Stimulated activated naive CD8-positive, alpha-beta T cell treated with anti-CD3 and anti-CD28 coated beads, Interleukin-15, Interleukin-2, amounts not matched to agents 100 ng/mL and 50 ng/mL, for 24 hours (primary cell): ENCODE data around the gene TULP1.
"Not testable (repeated sequence)": the region's sequence is repeated elsewhere in the genome, so short reads cannot be mapped to it uniquely, and the experiment has no call there.

ENCODE experiments used
- H3K27ac Mint-ChIP-seq: one replicate; pipeline ENCODE4 v1.8.0; 2021; ENCODE audit warnings: mild to moderate bottlenecking, mixed read lengths
- H3K27me3 Mint-ChIP-seq: one replicate; pipeline ENCODE4 v1.8.0; 2021; ENCODE audit warnings: mixed read lengths
- H3K36me3 Mint-ChIP-seq: one replicate; pipeline ENCODE4 v1.8.0; 2021; ENCODE audit warnings: low read depth, mixed read lengths
- H3K4me1 Mint-ChIP-seq: one replicate; pipeline ENCODE4 v1.8.0; 2021; ENCODE audit warnings: low read depth, mixed read lengths
- H3K4me3 Mint-ChIP-seq: one replicate; pipeline ENCODE4 v1.8.0; 2021; ENCODE audit warnings: mild to moderate bottlenecking, mixed read lengths
- H3K9me3 Mint-ChIP-seq: one replicate; pipeline ENCODE4 v1.8.0; 2021; ENCODE audit warnings: mixed read lengths

The TULP1 gene

GRCh38 chr6:35512740-35513139 is at the start of gene TULP1:
Gene TULP1 (minus strand): TSS chr6:35512896. CDS start chr6:35512858, 38 bp downstream.
- Mint-ChIP-seq H3K4me3 (no peak within 1 kb of the TSS), H3K4me1 (peaks cover 3% of the 10 kb centered on the region), H3K27me3 (peaks cover 9% of the 10 kb centered on the region), H3K27ac (no peak within 1 kb of the TSS), H3K36me3 (no peaks in the 10 kb centered on the region), H3K9me3 (no peaks in the 10 kb centered on the region)

- Mint-ChIP-seq H3K4me3 (no peak overlapping the region), H3K4me1 (no peaks in the 10 kb centered on the region), H3K27me3 (peaks cover 9% of the 10 kb centered on the region), H3K9me3 (no peaks in the 10 kb centered on the region), H3K36me3 (peaks cover 4% of the 10 kb centered on the region), H3K27ac (no peak overlapping the region)
Observed at GRCh38 chr6:35562060-35562459, 49.4 kb upstream of the TULP1 start.

GRCh38 chr6:35561113-35561512 is 48.4 kb upstream of the TULP1 start:
- H3K27me3 Mint-ChIP-seq: peaks cover 9% of the 10 kb centered on the region
- H3K9me3 Mint-ChIP-seq: no peaks in the 10 kb centered on the region
- H3K4me3 Mint-ChIP-seq: no peak overlapping the region
- H3K36me3 Mint-ChIP-seq: no peaks in the 10 kb centered on the region
- H3K27ac Mint-ChIP-seq: no peak overlapping the region
- no peaks in the 10 kb centered on the region for H3K4me1 Mint-ChIP-seq

GRCh38 chr6:35558571-35558970 is 45.9 kb upstream of the TULP1 start:
- no peaks in the 10 kb centered on the region for H3K9me3 Mint-ChIP-seq
- no peaks in the 10 kb centered on the region for H3K36me3 Mint-ChIP-seq
- H3K4me3 Mint-ChIP-seq: no peak overlapping the region
- H3K27me3 Mint-ChIP-seq: no peaks in the 10 kb centered on the region
- H3K27ac Mint-ChIP-seq: no peak overlapping the region
- H3K4me1 Mint-ChIP-seq: no peaks in the 10 kb centered on the region

GRCh38 chr6:35557239-35557638 is 44.5 kb upstream of the TULP1 start:
- Mint-ChIP-seq H3K27ac (no peak overlapping the region), H3K27me3 (no peaks in the 10 kb centered on the region), H3K4me1 (no peaks in the 10 kb centered on the region), H3K36me3 (no peaks in the 10 kb centered on the region), H3K4me3 (no peak overlapping the region), H3K9me3 (no peaks in the 10 kb centered on the region)

- H3K9me3 Mint-ChIP-seq: peaks cover 6% of the 10 kb centered on the region
- no peak overlapping the region for H3K27ac Mint-ChIP-seq
- no peaks in the 10 kb centered on the region for H3K4me1 Mint-ChIP-seq
- no peak overlapping the region for H3K4me3 Mint-ChIP-seq
- peaks cover 5% of the 10 kb centered on the region for H3K36me3 Mint-ChIP-seq
- H3K27me3 Mint-ChIP-seq: peaks cover 4% of the 10 kb centered on the region
Observed at GRCh38 chr6:35554811-35555210, 42.1 kb upstream of the TULP1 start.

- Mint-ChIP-seq H3K9me3 (peaks cover 8% of the 10 kb centered on the region), H3K27me3 (peaks cover 4% of the 10 kb centered on the region), H3K27ac (no peak overlapping the region), H3K4me1 (no peaks in the 10 kb centered on the region), H3K36me3 (peaks cover 5% of the 10 kb centered on the region), H3K4me3 (no peak overlapping the region)
Observed at GRCh38 chr6:35553315-35553714, 40.6 kb upstream of the TULP1 start.

GRCh38 chr6:35552285-35552917 is 39.7 kb upstream of the TULP1 start:
- H3K9me3 Mint-ChIP-seq: peaks cover 8% of the 10 kb centered on the region
- peaks cover 5% of the 10 kb centered on the region for H3K36me3 Mint-ChIP-seq
- no peaks in the 10 kb centered on the region for H3K4me1 Mint-ChIP-seq
- H3K4me3 Mint-ChIP-seq: no peak overlapping the region
- no peak overlapping the region for H3K27ac Mint-ChIP-seq
- peaks cover 4% of the 10 kb centered on the region for H3K27me3 Mint-ChIP-seq

GRCh38 chr6:35550437-35550836 is 37.7 kb upstream of the TULP1 start:
- peaks cover 4% of the 10 kb centered on the region for H3K27me3 Mint-ChIP-seq
- H3K36me3 Mint-ChIP-seq: peaks cover 5% of the 10 kb centered on the region
- no peak overlapping the region for H3K27ac Mint-ChIP-seq
- H3K9me3 Mint-ChIP-seq: peaks cover 8% of the 10 kb centered on the region
- no peaks in the 10 kb centered on the region for H3K4me1 Mint-ChIP-seq
- H3K4me3 Mint-ChIP-seq: no peak overlapping the region

GRCh38 chr6:35547676-35548075 is 35.0 kb upstream of the TULP1 start:
- peaks cover 4% of the 10 kb centered on the region for H3K27me3 Mint-ChIP-seq

GRCh38 chr6:35544769-35545361 is 32.2 kb upstream of the TULP1 start:
- H3K27me3 Mint-ChIP-seq: no peaks in the 10 kb centered on the region
- H3K9me3 Mint-ChIP-seq: peaks cover 2% of the 10 kb centered on the region
- no peak overlapping the region for H3K27ac Mint-ChIP-seq
- H3K36me3 Mint-ChIP-seq: no peaks in the 10 kb centered on the region
- no peaks in the 10 kb centered on the region for H3K4me1 Mint-ChIP-seq
- H3K4me3 Mint-ChIP-seq: no peak overlapping the region

More at GRCh38 chr6:35547676-35548075, 35.0 kb upstream of the TULP1 start:
- no peak overlapping the region for H3K27ac Mint-ChIP-seq
- H3K4me1 Mint-ChIP-seq: no peaks in the 10 kb centered on the region
- H3K9me3 Mint-ChIP-seq: peaks cover 8% of the 10 kb centered on the region
- H3K4me3 Mint-ChIP-seq: no peak overlapping the region
- H3K36me3 Mint-ChIP-seq: peaks cover 5% of the 10 kb centered on the region

GRCh38 chr6:35543459-35544193 is 30.9 kb upstream of the TULP1 start:
- no peaks in the 10 kb centered on the region for H3K36me3 Mint-ChIP-seq

GRCh38 chr6:35541836-35542235 is 29.1 kb upstream of the TULP1 start:
- H3K27me3 Mint-ChIP-seq: no peaks in the 10 kb centered on the region
- H3K4me1 Mint-ChIP-seq: no peaks in the 10 kb centered on the region
- H3K4me3 Mint-ChIP-seq: no peak overlapping the region
- H3K27ac Mint-ChIP-seq: no peak overlapping the region
- H3K36me3 Mint-ChIP-seq: no peaks in the 10 kb centered on the region
- no peaks in the 10 kb centered on the region for H3K9me3 Mint-ChIP-seq

More at GRCh38 chr6:35543459-35544193, 30.9 kb upstream of the TULP1 start:
- H3K4me3 Mint-ChIP-seq: no peak overlapping the region
- no peaks in the 10 kb centered on the region for H3K27me3 Mint-ChIP-seq
- no peaks in the 10 kb centered on the region for H3K4me1 Mint-ChIP-seq
- no peak overlapping the region for H3K27ac Mint-ChIP-seq
- H3K9me3 Mint-ChIP-seq: no peaks in the 10 kb centered on the region

- no peaks in the 10 kb centered on the region for H3K4me1 Mint-ChIP-seq
- no peak overlapping the region for H3K27ac Mint-ChIP-seq
- H3K36me3 Mint-ChIP-seq: no peaks in the 10 kb centered on the region
- H3K27me3 Mint-ChIP-seq: peaks cover 10% of the 10 kb centered on the region
- no peak overlapping the region for H3K4me3 Mint-ChIP-seq
- no peaks in the 10 kb centered on the region for H3K9me3 Mint-ChIP-seq
Observed at GRCh38 chr6:35539223-35539622, 26.5 kb upstream of the TULP1 start.

- H3K4me3 Mint-ChIP-seq, H3K4me1 Mint-ChIP-seq, H3K9me3 Mint-ChIP-seq, H3K36me3 Mint-ChIP-seq, H3K27ac Mint-ChIP-seq: not testable (repeated sequence)
- peaks cover 12% of the 10 kb centered on the region for H3K27me3 Mint-ChIP-seq
Observed at GRCh38 chr6:35535847-35536246, 23.2 kb upstream of the TULP1 start.
